SIG-M5 (cell line): ENCODE results near the gene DHRS4L2.
"Not testable (repeated sequence)": the region's sequence is repeated elsewhere in the genome, so short reads cannot be mapped to it uniquely, and the experiment has no call there.

ENCODE experiments used
- DNase-seq: peaks from one replicate; lab custom pipeline; 2025; lab: John Stamatoyannopoulos, UW

DHRS4L2 gene

DNA sequence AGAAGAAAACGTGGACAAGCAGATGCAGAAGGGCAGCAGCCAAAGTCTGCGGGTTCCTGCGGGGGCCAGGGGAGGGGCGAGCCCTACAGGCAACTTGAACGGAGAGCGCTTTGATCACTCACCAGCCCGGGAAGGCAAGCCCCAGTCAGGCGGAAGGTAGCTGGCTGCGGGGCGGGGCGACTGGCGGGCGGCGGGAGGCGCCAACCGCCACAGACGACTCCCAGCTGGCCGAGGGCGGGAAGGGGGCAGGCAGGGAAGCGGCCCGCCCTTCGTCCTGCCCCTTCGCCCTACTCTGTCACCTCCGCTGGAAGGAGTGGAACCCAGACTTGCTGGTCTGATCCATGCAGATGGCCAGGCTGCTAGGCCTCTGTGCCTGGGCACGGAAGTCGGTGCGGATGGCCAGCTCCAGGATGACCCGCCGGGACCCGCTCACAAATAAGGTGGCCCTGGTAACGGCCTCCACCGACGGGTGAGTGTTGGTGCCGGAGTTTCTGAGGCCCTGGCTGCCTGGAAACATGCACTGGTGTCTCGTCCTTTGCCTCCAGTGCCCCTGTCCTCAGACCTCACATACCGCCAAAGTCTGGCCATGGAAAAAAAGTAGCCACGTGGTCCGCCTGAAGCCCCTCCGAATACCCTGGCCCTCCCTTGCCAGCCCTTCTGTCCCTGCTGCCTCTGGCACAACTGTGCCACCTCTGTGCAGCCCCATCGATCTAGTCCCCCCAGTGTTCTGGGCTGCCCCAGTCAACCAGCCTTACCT lies at the start of gene DHRS4L2:
Gene DHRS4L2, plus strand, starts transcription at position 323 of the 757 bp plus-strand sequence. Its CDS starts 19 bp downstream, at position 342.
- DNase-seq = peak; percentile 15

DNA sequence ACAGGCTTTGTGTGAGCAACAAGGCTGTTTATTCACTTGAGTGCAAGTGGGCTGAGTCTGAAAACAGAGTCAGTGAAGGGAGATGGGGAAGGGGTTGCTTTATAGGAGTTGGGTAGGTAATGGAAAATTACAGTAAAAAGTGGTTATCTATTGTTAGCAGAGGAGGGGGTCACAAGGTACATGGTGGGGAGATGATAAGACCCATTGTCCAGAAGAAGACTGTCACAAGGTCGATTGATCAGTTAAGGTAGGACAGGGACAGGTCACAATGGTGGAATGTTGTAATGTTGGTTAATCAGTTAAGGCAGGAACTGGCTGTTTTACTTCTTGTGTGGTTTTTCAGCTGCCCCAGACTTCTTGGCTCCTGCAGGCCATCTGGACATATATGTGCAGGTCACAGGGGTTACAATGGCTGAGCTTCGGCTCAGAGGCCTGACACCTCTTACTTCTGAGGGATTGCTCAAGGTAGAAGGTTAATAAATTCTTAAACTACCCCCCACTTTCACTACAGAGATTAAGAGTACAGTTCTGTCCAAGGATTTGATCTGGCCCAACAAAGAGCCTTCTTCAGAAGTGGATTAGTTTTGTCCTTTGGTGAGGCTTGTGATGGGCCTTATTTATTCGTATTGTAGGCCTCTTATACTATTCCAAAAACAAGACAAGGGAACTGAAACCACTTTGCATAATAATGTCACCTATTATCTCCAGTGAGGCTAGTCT lies 49.0 kb upstream of the DHRS4L2 start:
- no peak for DNase-seq

DNA sequence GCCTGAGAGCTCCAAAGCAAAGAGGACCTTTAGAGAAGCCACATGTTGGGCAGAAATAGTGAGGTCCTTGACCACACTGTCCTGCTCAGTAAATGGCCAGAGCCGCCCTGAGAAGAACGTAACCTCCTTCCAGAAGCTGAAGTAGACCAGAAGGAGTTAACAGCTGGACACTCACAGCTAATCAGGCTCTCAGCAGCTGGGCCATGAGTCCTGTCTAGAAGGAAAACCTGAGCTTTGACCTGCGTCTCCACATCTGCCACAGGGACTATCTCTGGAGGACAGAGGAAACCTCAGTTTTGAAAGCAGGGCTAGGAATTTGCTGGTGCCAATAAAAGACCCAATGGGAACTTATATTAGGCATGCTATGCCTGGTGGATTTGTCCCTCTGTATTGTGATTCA lies 47.5 kb upstream of the DHRS4L2 start:
- DNase-seq = no peak

DNA sequence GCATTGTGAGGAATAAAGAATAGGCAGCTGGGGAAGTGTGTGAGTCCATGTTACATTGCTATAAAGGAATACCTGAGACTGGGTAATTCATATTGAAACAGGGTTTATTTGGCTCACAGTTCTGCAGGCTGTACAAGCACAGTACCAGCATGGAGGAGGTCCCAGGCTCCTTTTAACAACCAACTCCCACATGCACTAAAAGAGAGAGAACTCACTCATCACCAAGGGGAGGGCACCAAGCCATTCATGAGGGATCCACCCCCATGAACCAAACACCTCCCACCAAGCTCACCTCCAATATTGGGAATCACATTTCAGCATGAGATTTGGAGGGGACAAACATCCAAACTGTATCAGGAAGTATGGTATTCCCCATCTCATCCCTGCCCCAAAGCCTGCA lies 47.1 kb upstream of the DHRS4L2 start:
- no peak for DNase-seq

DNA sequence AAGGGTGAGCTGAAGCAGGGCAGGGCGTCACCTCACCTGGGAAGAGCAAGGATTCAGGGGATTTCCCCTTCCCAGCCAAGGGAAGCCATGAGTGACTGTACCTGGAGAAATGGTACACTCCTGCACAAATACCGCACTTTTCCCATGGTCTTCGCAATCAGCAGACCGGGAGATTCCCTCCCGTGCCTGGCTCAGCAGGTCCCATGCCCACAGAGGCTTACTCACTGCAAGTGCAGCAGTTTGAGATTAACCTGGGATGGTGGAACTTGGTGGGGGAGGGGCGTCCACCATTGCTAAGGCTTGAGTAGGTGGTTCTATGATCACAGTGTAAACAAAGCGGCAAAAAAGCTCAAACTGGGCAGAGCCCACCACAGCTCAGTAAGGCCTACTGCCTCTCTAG lies 46.1 kb upstream of the DHRS4L2 start:
- no peak for DNase-seq

DNA sequence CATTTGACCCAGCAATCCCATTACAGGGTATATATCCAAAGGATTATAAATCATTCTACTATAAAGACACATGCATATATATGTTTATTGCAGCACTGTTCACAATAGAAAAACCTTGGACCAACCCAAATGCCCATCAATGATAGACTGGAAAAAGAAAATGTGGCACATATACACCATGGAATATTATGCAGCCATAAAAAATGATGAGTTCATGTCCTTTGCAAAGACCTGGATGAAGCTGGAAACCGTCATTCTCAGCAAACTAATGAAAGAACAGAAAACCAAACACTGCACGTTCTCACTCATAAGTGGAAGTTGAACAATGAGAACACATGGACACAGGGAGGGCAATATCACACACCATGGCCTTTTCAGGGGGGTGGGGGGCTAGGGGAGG lies 39.7 kb upstream of the DHRS4L2 start:
- DNase-seq = not testable (repeated sequence)

DNA sequence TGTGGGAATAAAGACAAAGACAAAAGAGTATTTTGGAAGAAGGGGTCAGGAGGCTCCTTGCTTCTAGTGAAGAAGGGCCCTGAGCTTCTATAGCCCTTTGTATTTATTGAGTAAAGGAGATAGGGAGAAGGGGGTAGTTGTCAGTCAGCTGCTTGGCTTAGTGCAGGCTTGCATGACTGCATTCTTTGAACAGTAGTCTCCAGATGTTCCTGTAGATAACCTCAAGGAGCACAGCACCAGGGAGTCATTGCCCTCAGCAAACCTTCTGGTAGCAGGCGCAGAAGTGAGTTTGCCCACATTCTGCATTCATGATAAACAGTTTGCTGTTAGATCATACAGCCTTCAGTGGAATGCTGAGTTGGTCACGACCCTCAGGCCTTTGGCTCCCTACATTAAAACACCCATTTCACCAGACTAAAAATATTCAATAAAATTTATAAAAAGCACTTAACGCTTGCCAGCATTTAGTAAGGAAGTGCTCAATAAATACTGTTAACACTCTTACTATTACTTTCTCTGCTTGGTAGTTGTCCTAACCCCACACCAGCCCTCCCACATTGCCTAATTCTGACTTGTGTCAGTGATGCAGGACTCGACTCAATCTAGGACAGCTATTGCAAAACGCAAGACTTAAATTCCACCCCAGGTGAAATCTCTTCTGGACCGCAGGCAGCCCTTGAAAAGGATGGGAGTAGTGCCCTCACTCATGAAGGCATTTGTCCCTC lies 38.2 kb upstream of the DHRS4L2 start:
- no peak for DNase-seq

DNA sequence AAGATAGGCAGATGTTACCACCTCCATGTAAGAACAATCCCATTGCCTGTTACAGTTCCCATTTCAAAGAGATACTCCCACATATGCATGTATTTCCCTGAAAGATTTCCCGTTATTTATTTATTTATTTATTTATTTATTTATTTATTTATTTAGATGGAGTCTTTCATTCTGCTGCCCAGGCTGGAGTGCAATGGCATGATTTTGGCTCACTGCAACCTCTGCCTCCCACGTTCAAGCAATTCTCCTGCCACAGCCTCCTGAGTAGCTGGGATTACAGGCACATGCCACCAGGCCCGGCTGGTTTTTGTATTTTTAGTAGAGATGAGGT lies 37.6 kb upstream of the DHRS4L2 start:
- not testable (repeated sequence) for DNase-seq

DNA sequence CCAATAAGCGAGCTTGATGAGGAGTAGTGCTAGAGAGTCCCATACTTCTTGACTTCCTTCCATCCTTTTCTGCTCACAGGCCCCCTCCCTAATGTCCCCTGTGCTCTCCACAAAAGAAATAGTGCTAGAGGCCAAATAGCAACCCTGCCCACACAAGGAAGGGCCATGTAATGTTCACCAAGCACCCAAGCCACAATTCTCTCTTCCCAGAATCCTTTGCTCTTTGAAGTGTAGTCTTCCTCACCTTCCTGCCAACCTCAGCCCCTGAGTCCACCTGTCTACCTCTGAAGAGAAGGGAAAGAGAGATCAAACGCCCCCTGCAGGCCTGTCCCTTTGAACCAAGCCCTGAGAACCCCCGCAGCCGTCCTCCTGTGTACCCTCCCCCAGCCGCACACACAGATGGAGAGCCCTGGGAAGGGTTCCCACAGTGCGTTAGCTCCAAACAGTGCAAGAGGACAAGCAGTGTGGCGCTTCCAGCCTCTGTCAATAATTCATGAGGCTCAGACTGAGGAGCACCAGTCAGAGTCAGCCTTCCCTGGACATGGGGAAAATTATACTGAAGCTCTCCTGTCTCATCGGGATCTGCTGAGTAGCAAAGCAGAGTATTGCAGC lies 37.0 kb upstream of the DHRS4L2 start:
- DNase-seq = no peak

DNA sequence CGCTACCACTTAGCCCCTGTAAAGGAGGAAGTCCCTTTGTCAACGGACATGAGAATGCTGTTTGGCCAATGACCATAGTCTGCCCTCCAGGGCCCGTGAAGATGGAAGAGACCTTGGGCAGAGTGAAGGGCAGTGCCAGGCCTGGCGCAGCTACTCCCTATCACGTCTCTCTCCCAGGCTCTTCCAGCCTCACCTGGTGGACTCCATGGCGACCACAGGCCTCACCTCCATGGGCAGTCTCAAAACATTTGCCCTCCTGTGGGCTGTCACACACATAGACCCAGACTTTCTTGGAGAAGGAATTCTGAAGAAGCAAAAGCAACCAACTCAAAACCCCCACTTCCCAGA lies 35.6 kb upstream of the DHRS4L2 start:
- DNase-seq = not testable (repeated sequence)

DNA sequence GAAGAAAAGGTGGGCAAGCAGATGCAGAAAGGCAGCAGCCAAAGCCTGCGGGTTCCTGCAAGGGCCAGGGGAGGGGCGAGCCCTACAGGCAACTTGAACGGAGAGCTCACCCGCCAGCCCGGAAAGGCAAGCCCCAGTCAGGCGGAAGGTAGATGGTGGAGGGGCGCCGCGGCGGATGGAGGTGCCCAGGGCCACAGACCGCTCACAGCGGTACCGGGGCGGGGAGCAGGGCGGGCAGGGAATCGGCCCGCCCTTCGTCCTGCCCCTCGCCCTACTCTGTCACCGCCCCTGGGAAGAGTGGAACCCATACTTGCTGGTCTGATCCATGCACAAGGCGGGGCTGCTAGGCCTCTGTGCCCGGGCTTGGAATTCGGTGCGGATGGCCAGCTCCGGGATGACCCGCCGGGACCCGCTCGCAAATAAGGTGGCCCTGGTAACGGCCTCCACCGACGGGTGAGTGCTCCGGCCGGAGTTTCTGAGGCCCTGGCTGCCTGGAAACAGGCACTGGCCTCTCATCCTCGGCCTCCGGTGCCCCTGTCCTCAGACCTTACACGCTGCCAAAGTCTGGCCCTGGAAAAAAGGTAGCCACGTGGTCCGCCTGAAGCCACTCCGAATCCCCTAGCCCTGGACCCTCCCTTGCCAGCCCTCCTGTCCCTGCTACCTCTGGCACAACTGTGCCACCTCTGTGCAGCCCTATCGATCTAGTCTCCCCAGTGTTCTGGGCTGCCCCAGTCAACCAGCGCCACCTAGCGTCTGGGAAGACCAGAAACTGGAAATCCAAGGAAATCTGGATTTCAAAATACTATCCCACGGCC lies 35.1 kb upstream of the DHRS4L2 start, which contains the start of gene DHRS4:
Gene DHRS4, plus strand, starts transcription at position 307 of the 815 bp plus-strand sequence. Its CDS starts 19 bp downstream, at position 326.
- peak; percentile 5 for DNase-seq

DNA sequence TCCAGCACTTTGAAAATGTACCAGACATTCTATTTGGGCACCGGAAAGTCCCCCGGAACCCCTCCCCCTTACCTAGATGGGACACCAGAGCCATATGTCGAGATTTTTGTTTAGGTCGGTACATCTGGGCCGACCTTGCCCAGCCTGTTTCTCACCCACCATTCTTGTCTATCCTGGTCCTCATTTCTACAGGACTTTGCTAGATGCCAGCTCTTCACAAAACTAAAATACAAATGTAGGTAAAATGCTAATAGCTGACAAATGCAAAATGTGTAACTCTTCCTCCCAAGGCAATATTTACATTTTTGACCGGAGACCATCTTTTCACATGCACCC lies 34.5 kb upstream of the DHRS4L2 start:
- DNase-seq = not testable (repeated sequence)

DNA sequence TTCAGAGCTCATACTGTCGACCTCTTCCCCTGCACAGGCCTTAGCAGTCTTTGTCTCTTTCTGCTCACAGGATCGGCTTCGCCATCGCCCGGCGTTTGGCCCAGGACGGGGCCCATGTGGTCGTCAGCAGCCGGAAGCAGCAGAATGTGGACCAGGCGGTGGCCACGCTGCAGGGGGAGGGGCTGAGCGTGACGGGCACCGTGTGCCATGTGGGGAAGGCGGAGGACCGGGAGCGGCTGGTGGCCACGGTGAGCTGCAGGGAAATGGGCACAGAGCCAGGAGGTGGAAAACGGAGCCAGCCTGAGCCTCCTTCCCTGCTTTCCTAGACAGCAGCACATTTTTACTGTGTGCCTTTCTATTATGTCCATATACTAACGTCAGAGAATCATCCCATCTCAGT lies 33.8 kb upstream of the DHRS4L2 start:
- DNase-seq = not testable (repeated sequence)

DNA sequence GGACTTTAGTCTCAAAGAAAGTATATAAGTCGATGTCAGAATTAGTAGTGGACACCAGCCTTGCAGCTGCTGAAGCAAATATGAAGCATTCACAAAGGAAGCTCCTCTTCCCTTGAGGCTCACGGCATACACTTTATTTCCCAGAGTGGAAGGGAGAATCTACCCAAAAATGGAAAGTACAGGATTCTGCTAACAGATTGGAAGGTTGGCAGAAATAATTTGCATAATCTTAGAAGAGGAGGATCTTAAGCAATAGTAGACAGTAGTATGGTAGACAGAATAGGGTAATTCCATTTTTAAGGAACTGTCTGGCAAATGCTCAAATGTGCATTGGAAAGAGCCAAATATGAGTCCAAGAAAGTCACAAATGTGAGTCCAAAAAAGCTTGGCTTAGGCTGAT lies 32.9 kb upstream of the DHRS4L2 start:
- not testable (repeated sequence) for DNase-seq

DNA sequence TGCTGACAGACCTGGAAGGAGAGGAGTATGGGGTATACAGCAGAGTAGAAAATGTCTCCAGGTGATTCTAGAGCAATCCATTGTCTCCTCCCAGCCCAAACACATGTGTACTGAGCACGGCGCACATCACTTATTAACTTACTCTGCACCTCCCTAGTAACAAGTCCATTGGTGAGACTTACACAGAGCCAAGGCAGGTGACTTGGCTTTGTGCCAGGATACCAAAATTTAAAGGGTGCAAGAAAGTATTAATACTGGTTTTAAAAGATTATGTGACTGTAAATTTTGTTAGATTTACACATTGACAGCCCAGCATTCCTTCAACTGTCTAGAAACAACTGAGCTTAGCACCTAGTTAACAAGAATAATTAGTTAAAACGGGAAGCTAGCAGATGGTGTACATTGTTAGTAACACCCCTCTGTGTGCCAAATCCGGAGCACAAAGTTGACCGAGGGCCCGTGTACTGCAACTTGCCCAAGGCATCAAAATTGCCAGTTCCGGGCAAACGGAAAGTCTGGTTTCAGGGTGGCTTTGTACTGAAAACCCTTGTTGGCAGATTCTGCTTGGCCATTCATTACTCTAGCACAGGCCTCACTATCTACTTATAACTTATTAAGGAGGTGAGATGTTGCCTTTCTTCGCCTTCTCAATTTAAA lies 30.7 kb upstream of the DHRS4L2 start:
- DNase-seq = not testable (repeated sequence)

DNA sequence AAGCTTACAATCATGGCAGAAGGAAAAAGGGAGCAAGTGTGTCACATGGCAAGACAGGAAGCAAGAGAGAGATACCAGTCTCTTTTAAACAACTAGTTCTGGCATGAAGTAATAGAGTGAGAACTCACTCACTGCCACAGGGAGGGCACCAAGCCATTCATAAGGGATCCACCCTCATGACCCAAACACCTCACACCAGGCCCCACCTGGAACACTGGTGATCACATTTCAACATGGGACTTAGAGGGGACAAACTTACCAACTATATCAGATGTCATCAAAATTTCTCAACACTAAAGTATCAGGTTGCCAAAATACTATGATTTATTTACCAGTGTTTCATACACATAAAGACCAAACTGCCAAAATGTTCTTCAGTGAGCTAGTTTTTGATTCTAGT lies 27.8 kb upstream of the DHRS4L2 start:
- not testable (repeated sequence) for DNase-seq

DNA sequence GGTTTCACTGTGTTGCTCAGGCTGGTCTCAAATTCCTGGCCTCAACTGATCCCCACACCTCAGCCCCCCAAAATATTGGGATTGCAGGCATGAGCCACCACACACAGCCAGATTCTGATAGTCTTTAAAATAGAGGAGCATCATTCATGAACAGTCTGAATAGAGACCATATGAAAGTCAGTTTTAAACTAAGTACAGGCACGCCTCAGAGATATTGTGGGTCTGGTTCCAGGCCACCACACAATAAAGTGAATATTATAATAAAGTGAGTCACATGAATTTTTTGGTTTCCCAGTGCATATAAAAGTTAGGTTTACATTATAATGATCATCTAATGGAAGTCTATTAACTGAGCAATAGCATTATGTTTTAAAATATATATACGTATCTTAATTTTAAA lies 27.0 kb upstream of the DHRS4L2 start:
- not testable (repeated sequence) for DNase-seq

DNA sequence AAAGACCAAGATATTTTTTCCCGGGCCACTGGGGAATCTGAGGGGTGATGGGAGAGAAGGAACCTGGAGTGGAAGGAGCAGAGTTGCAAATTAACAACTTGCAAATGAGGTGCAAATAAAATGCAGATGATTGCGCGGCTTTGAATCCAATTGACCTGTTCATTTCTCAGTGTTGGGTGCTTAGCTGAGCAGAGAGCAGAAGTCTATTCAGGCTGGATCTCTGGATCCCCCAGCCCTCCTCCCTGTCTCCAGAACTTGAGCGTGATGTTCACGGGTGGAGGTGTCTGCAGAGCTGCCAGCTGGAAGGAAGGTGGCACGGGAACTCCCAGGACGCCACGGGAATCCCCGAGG lies 19.6 kb upstream of the DHRS4L2 start:
- DNase-seq = not testable (repeated sequence)

DNA sequence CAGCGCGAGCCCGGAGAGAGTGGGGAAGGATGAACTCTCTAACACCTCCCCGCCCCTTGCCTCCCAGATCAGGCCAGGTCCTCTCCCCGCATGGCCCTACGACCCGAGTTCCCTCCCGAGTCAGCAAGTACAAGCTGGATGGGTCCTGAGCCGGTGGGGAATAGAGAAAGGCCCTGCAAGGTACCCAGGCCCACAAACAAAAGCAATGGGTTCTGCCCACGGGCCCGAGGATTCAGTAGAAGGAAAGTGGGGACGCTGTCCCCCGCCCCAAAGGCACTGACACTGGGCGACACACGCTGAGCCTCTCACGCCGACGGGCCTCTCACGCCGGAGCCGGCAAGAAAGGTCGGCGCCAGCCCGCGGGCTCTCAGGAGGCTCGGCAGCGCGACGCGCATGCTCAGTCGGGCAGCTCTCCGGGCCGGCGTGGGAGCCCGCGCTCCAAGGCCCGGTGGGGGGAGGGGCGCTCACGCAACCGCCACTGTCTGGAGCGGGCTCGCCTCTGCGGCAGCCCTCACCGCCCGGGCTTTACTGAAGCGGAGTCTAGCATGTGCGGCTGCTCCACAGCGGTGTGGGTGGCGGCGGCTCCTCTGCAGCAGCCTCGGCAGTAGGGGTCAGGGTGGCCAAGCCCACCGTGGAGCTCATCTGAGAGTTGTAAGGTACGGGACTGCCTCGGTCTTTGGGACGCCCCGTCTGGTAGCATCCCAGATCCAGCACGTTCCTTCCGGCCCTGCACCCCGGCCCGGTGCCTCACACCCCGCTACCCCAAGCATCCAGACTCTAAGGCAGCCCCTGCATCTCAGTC lies 19.0 kb upstream of the DHRS4L2 start:
- not testable (repeated sequence) for DNase-seq

DNA sequence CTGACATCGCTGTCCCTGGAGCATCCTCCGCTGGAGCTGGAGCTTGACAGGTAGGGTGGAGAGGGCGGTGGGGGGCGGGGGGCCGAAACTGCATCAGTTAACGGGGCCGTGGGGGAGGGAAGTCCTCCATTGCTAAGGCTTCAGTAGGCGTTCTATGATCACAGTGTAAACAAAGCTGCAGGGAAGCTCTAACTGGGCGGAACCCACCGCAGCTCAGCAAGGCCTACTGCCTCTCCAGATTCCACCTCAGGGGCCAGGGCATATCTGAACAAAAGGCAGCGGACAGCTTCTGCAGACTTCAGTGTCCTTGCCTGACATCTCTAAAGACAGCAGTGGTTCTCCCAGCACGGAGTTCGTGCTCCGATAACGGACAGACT lies 18.5 kb upstream of the DHRS4L2 start:
- DNase-seq = not testable (repeated sequence)
